ENCODE measurements around the gene MAP2K1. TPM values are rescaled to one million over a fixed set of nuclear protein-coding genes. Genes with fewer than 3 reads are reported as not detected.
"Not testable (repeated sequence)": the region's sequence is repeated elsewhere in the genome, so short reads cannot be mapped to it uniquely, and the experiment has no call there.

The MAP2K1 gene
- total RNA-seq, 1 donor from 2014 or later = 66.5 TPM

- no peak for FAIRE-seq
- H3K36me3 Mint-ChIP-seq (ENCODE audit: low read depth, unreplicated experiment) = no peaks in the 10 kb centered on the region
- Histone ChIP-seq H3K9ac (ENCODE audit: low read length) (no peak overlapping the region), H2AFZ (ENCODE audit: low read depth, low read length) (no peak overlapping the region), H3K36me3 (ENCODE audit: insufficient read depth, low read length) (no peaks in the 10 kb centered on the region), H3K27me3 (ENCODE audit: insufficient read depth, low read length) (no peaks in the 10 kb centered on the region), H3K4me3 (ENCODE audit: insufficient read depth, low read depth, low read length) (no peak overlapping the region), H3K79me2 (ENCODE audit: insufficient read depth, low read length) (no peaks in the 10 kb centered on the region), H3K27ac (ENCODE audit: low read depth, low read length) (no peak overlapping the region), H3K4me1 (ENCODE audit: insufficient read depth, low read length) (no peaks in the 10 kb centered on the region), H3K9me3 (ENCODE audit: insufficient read depth, low read depth, low read length) (no peaks in the 10 kb centered on the region), H4K20me1 (ENCODE audit: insufficient read depth, low read length) (no peaks in the 10 kb centered on the region), H3K4me2 (ENCODE audit: low read length) (no peak overlapping the region)
- no peak for DNase-seq (ENCODE audit: low read depth)
- no peak overlapping the region for H3K27ac Mint-ChIP-seq (ENCODE audit: unreplicated experiment)
- H3K27me3 Mint-ChIP-seq (ENCODE audit: low read depth, unreplicated experiment) = no peaks in the 10 kb centered on the region
- no peak overlapping the region for H3K4me3 Mint-ChIP-seq (ENCODE audit: unreplicated experiment)
- H3K4me1 Mint-ChIP-seq (ENCODE audit: low read depth, unreplicated experiment) = no peaks in the 10 kb centered on the region
- TF ChIP-seq CTCF (IDR thresholded peaks at IDR 0.05; ENCODE audit: insufficient read depth, low read depth, low read length) (no peak), EZH2 (IDR thresholded peaks at IDR 0.05; ENCODE audit: insufficient read depth, low read length) (no peak)
- peaks cover 3% of the 10 kb centered on the region for H3K9me3 Mint-ChIP-seq (ENCODE audit: unreplicated experiment)
Observed at GRCh38 chr15:66378814-66379430, 7.8 kb upstream of the MAP2K1 start.

- not testable (repeated sequence) for H3K4me1 Mint-ChIP-seq (ENCODE audit: low read depth, unreplicated experiment)
Observed at GRCh38 chr15:66381376-66381775, 5.3 kb upstream of the MAP2K1 start.

GRCh38 chr15:66387163-66388042 is 691 bp downstream of the MAP2K1 start:
- peak overlapping the region; percentile 97 for H3K4me3 Mint-ChIP-seq (ENCODE audit: unreplicated experiment)
- Histone ChIP-seq H3K4me1 (ENCODE audit: insufficient read depth, low read length) (peaks cover 14% of the 10 kb centered on the region), H3K9ac (ENCODE audit: low read length) (peak overlapping the region; percentile 92), H3K9me3 (ENCODE audit: insufficient read depth, low read depth, low read length) (no peaks in the 10 kb centered on the region), H2AFZ (ENCODE audit: low read depth, low read length) (peak overlapping the region; percentile 83), H3K27me3 (ENCODE audit: insufficient read depth, low read length) (no peaks in the 10 kb centered on the region), H3K27ac (ENCODE audit: low read depth, low read length) (peak overlapping the region; percentile 88), H3K4me3 (ENCODE audit: insufficient read depth, low read depth, low read length) (peak overlapping the region; percentile 90), H3K79me2 (ENCODE audit: insufficient read depth, low read length) (peaks cover 50% of the 10 kb centered on the region), H4K20me1 (ENCODE audit: insufficient read depth, low read length) (peaks cover 44% of the 10 kb centered on the region), H3K4me2 (ENCODE audit: low read length) (peak overlapping the region; percentile 97), H3K36me3 (ENCODE audit: insufficient read depth, low read length) (no peaks in the 10 kb centered on the region)
- TF ChIP-seq EZH2 (IDR thresholded peaks at IDR 0.05; ENCODE audit: insufficient read depth, low read length) = no peak
- TF ChIP-seq CTCF (IDR thresholded peaks at IDR 0.05; ENCODE audit: insufficient read depth, low read depth, low read length) = peak; percentile 30
- H3K27ac Mint-ChIP-seq (ENCODE audit: unreplicated experiment) = peak overlapping the region; percentile 92
- H3K9me3 Mint-ChIP-seq (ENCODE audit: unreplicated experiment) = no peaks in the 10 kb centered on the region
- peaks cover 2% of the 10 kb centered on the region for H3K36me3 Mint-ChIP-seq (ENCODE audit: low read depth, unreplicated experiment)
- DNase-seq (ENCODE audit: low read depth) (peak; percentile 68), FAIRE-seq (no peak)
- peaks cover 21% of the 10 kb centered on the region for H3K4me1 Mint-ChIP-seq (ENCODE audit: low read depth, unreplicated experiment)
- H3K27me3 Mint-ChIP-seq (ENCODE audit: low read depth, unreplicated experiment) = no peaks in the 10 kb centered on the region

More at GRCh38 chr15:66381376-66381775, 5.3 kb upstream of the MAP2K1 start:
- FAIRE-seq; H3K79me2 ChIP-seq (ENCODE audit: insufficient read depth, low read length); H3K27me3 Mint-ChIP-seq (ENCODE audit: low read depth, unreplicated experiment); H3K4me3 ChIP-seq (ENCODE audit: insufficient read depth, low read depth, low read length); H3K27me3 ChIP-seq (ENCODE audit: insufficient read depth, low read length); H3K9me3 Mint-ChIP-seq (ENCODE audit: unreplicated experiment); H2AFZ ChIP-seq (ENCODE audit: low read depth, low read length); H3K9me3 ChIP-seq (ENCODE audit: insufficient read depth, low read depth, low read length); H3K27ac ChIP-seq (ENCODE audit: low read depth, low read length); H3K4me3 Mint-ChIP-seq (ENCODE audit: unreplicated experiment); H3K36me3 Mint-ChIP-seq (ENCODE audit: low read depth, unreplicated experiment); H3K4me2 ChIP-seq (ENCODE audit: low read length); H3K36me3 ChIP-seq (ENCODE audit: insufficient read depth, low read length); H4K20me1 ChIP-seq (ENCODE audit: insufficient read depth, low read length); DNase-seq (ENCODE audit: low read depth); H3K27ac Mint-ChIP-seq (ENCODE audit: unreplicated experiment); H3K9ac ChIP-seq (ENCODE audit: low read length); H3K4me1 ChIP-seq (ENCODE audit: insufficient read depth, low read length): not testable (repeated sequence)
